Panc1 (cell line): ENCODE results near the gene PLPP7. TPM values are rescaled to one million over a fixed set of nuclear protein-coding genes. Genes with fewer than 3 reads are reported as not detected.

Experiments used
- ATAC-seq: fragments of 200-7000 bp; cut with Tn5 transposase; 2 replicates; pipeline ENCODE4 v1.9.1; 2020; ENCODE audit warnings: mild to moderate bottlenecking, moderate library complexity
- BruUV-seq: library from RNA; stranded (reverse); fragments of 400-500 nt; replicated peaks from 2 replicates; lab custom pipeline; 2021; lab: Mats Ljungman, UMichigan
- CTCF ChIA-PET: fragments of 300-600 bp; sonication (Branson Sonifier 250); formaldehyde crosslinking; loops from one replicate; lab custom pipeline; 2022; ENCODE audit warnings: antibody characterized with exemption; lab: Charles Lee
- POLR2A ChIA-PET: fragments of 300-600 bp; sonication (Branson Sonifier 250); formaldehyde crosslinking; loops from one replicate; lab custom pipeline; 2022; ENCODE audit warnings: antibody characterized with exemption; lab: Charles Lee
- DNase-seq: peaks from one replicate; pipeline ENCODE4 v3.0.0-alpha.2; 2010; ENCODE audit warnings: low read depth, low spot score
- H3K27ac ChIP-seq: 2 replicates; pipeline ENCODE4 v1.5.1; 2011; ENCODE audit warnings: mild to moderate bottlenecking, low read length, inconsistent platforms
- H3K27me3 ChIP-seq: fragments of 200-500 bp; sonication (Bioruptor generic); 2 replicates; pipeline ENCODE4 v1.6.0; 2014; ENCODE audit warnings: low read length, inconsistent platforms; ENCODE audit not compliant: control insufficient read depth, insufficient read depth
- H3K36me3 ChIP-seq: fragments of 200-500 bp; sonication (Bioruptor generic); 2 replicates; pipeline ENCODE4 v1.5.1; 2014; ENCODE audit warnings: inconsistent platforms, mild to moderate bottlenecking, low read length, moderate library complexity; ENCODE audit not compliant: control insufficient read depth, insufficient read depth
- H3K4me1 ChIP-seq: 2 replicates; pipeline ENCODE4 v1.5.1; 2011; ENCODE audit warnings: inconsistent platforms, mild to moderate bottlenecking, low read length, moderate library complexity; ENCODE audit not compliant: control insufficient read depth, insufficient read depth
- H3K4me3 ChIP-seq, 2 experiments: 2 replicates each; pipeline ENCODE4 v1.5.1; 2011 to 2012; ENCODE audit warnings: low read depth in 2 of 2, low read length in 2 of 2, mild to moderate bottlenecking in 2 of 2, inconsistent platforms in 1 of 2, moderate library complexity in 1 of 2
- H3K9me3 ChIP-seq: fragments of 200-500 bp; sonication (Bioruptor generic); 2 replicates; pipeline ENCODE4 v1.5.1; 2014; ENCODE audit warnings: low read depth, mild to moderate bottlenecking, inconsistent platforms, low read length, moderate library complexity; ENCODE audit not compliant: control insufficient read depth, insufficient read depth
- CTCF ChIP-seq: fragments of 450-650 bp; IDR thresholded peaks from 2 replicates; pipeline ENCODE4 v1.5.1; 2017; ENCODE audit warnings: mild to moderate bottlenecking
- POLR2AphosphoS5 ChIP-seq: IDR thresholded peaks from 2 replicates; pipeline ENCODE4 v1.6.1; 2012; ENCODE audit warnings: mild to moderate bottlenecking, low read depth, low read length, moderate library complexity
- REST ChIP-seq, 2 experiments: IDR thresholded peaks; 2 replicates each; pipeline ENCODE4 v1.6.1; 2011 to 2012; ENCODE audit warnings: low read depth in 2 of 2, control low read depth in 1 of 2, low read length in 1 of 2, mild to moderate bottlenecking in 1 of 2, moderate library complexity in 1 of 2; ENCODE audit not compliant: insufficient read depth in 1 of 2
- SIN3A ChIP-seq: IDR thresholded peaks from 2 replicates; pipeline ENCODE4 v1.6.1; 2012; ENCODE audit warnings: low read depth, mild to moderate bottlenecking, low read length, moderate library complexity, borderline replicate concordance; ENCODE audit not compliant: insufficient read depth
- TCF7L2 ChIP-seq: IDR thresholded peaks from 2 replicates; pipeline ENCODE4 v1.6.1; 2011; ENCODE audit warnings: mild to moderate bottlenecking, low read depth, low read length, inconsistent platforms
- in situ Hi-C: cut with HindIII; loops from 2 replicates; pipeline ENCODE4 v1.10.0; 2016; ENCODE audit warnings: low sequenced_read_pairs, low pct_unique_long_range_greater_than_20kb
- intact Hi-C: fragments of 100-400 bp; cut with micrococcal nuclease; formaldehyde crosslinking; loops from one replicate; pipeline ENCODE4 v1.10.0; 2022; ENCODE audit not compliant: unreplicated experiment
- total RNA-seq: library from RNA; stranded (reverse); gene quantifications from one replicate; pipeline ENCODE4 v1.2.1, GENCODE V29; 2021; ENCODE audit not compliant: unreplicated experiment

PLPP7 gene
- total RNA-seq, 1 experiment from 2014 or later = 3.3 TPM

GRCh38 chr9:131299346-131299960 is 9.9 kb downstream of the PLPP7 start:
- ChIA-PET POLR2A (interaction anchor here (0.5 kb wide), 1 partner anchor 57 kb away, joined by 5 read pairs; no protein-coding TSS in a partner anchor), CTCF (no interaction called here)
- intact Hi-C loops (no loop called here), in situ Hi-C loops (no loop called here)
- Histone ChIP-seq H3K9me3 (no peaks in the 10 kb centered on the region), H3K27me3 (no peaks in the 10 kb centered on the region), H3K4me1 (no peaks in the 10 kb centered on the region), H3K27ac (no peak overlapping the region), H3K4me3 (no peak overlapping the region), H3K36me3 (no peaks in the 10 kb centered on the region)
- DNase-seq (no peak), ATAC-seq (no peak)
- no peak for TF ChIP-seq REST (IDR thresholded peaks at IDR 0.05; ENCODE audit: insufficient read depth in 1 of 2, low read depth in 2 of 2, low read length in 1 of 2)
- no peak for TF ChIP-seq SIN3A
- no peak for TF ChIP-seq POLR2AphosphoS5
- BruUV-seq = no TSS peak

GRCh38 chr9:131299961-131300347 is 10.4 kb downstream of the PLPP7 start:
- H3K9me3 ChIP-seq = no peaks in the 10 kb centered on the region
- intact Hi-C loops = no loop called here
- no peaks in the 10 kb centered on the region for H3K36me3 ChIP-seq
- in situ Hi-C loops = no loop called here
- no TSS peak for BruUV-seq
- ChIA-PET CTCF (no interaction called here), POLR2A (interaction anchor here (0.5 kb wide), 1 partner anchor 57 kb away, joined by 5 read pairs; no protein-coding TSS in a partner anchor)
- DNase-seq = no peak
- H3K4me3 ChIP-seq = no peak overlapping the region
- no peak overlapping the region for H3K27ac ChIP-seq
- H3K4me1 ChIP-seq = no peaks in the 10 kb centered on the region
- no peak for ATAC-seq
- H3K27me3 ChIP-seq = no peaks in the 10 kb centered on the region
- TF ChIP-seq REST (IDR thresholded peaks at IDR 0.05; ENCODE audit: insufficient read depth in 1 of 2, low read depth in 2 of 2, low read length in 1 of 2) = no peak
- TF ChIP-seq POLR2AphosphoS5 = no peak
- no peak for TF ChIP-seq CTCF
- TF ChIP-seq TCF7L2 = no peak
- no peak for TF ChIP-seq SIN3A
